ENCODE results near the gene APOBEC3F.
"Not testable (repeated sequence)": the region's sequence is repeated elsewhere in the genome, so short reads cannot be mapped to it uniquely, and the experiment has no call there.

The APOBEC3F gene

GRCh38 chr22:39027717-39028116 is 12.9 kb upstream of the APOBEC3F start:
- DNase-seq (ENCODE audit: low read depth) = no peak

DNA sequence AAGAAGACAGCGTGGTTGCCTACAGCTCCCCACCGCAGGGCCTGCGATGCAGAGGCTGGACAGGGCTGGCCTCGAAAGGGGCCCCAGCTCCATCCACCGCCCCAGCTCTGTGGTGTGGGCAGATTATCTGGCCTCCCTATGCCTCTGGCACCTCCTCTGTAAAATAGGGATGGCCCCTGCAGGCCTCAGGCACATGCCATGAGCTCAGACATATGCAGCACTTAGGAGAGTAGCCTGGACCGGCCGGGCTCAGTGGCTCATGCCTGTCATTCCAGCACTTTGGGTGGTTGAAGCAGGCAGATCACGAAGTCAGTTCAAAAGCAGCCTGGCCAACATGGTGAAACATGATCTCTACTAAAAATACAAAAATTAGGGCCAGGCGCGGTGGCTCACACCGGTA is 12.4 kb upstream of the APOBEC3F start:
- peak; percentile 28 for DNase-seq (ENCODE audit: low read depth)

DNA sequence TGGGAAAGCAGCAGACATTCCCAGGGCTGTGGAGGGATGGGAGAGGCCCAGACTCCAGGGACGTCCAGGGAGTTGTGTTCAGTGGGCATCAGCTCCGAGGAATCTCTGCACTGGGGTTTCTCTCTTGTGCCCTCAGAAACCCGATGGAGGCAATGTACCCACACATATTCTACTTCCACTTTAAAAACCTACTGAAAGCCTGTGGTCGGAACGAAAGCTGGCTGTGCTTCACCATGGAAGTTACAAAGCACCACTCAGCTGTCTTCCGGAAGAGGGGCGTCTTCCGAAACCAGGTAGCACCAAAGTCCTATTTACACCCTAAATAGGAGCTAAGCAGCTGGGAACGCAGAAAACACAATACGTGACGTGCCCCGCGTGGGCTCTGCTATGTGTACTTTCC is 11.4 kb upstream of the APOBEC3F start:
- DNase-seq (ENCODE audit: low read depth) = no peak

GRCh38 chr22:39030705-39031104 is 10.0 kb upstream of the APOBEC3F start:
- no peak for DNase-seq (ENCODE audit: low read depth)

DNA sequence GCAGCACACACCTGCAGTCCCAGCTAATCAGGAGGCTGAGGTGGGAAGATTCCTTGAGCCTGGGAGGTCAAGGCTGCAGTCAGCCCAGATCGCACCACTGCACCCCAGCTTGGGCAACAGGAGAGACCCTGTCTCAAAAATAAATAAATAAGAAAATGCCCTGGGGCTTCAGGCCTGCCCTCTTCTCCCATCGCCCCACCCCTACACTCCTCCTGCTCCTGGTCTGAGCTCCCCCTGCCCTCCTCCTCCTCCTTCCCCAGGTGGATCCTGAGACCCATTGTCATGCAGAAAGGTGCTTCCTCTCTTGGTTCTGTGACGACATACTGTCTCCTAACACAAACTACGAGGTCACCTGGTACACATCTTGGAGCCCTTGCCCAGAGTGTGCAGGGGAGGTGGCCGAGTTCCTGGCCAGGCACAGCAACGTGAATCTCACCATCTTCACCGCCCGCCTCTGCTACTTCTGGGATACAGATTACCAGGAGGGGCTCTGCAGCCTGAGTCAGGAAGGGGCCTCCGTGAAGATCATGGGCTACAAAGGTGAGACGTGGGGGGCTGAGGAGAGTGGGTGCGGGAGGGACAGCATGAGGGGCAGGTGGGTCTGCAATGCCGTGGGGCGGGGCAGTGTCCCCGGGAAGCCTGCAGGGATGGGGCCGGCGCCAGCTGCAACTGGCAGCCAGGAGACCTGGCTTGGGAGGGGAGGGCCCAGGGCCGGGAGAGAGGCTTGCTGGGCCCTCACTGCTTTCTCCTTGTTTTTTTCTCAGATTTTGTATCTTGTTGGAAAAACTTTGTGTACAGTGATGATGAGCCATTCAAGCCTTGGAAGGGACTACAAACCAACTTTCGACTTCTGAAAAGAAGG is 9.0 kb upstream of the APOBEC3F start:
- not testable (repeated sequence) for DNase-seq (ENCODE audit: low read depth)

GRCh38 chr22:39037071-39037470 is 3.6 kb upstream of the APOBEC3F start:
- not testable (repeated sequence) for DNase-seq (ENCODE audit: low read depth)

DNA sequence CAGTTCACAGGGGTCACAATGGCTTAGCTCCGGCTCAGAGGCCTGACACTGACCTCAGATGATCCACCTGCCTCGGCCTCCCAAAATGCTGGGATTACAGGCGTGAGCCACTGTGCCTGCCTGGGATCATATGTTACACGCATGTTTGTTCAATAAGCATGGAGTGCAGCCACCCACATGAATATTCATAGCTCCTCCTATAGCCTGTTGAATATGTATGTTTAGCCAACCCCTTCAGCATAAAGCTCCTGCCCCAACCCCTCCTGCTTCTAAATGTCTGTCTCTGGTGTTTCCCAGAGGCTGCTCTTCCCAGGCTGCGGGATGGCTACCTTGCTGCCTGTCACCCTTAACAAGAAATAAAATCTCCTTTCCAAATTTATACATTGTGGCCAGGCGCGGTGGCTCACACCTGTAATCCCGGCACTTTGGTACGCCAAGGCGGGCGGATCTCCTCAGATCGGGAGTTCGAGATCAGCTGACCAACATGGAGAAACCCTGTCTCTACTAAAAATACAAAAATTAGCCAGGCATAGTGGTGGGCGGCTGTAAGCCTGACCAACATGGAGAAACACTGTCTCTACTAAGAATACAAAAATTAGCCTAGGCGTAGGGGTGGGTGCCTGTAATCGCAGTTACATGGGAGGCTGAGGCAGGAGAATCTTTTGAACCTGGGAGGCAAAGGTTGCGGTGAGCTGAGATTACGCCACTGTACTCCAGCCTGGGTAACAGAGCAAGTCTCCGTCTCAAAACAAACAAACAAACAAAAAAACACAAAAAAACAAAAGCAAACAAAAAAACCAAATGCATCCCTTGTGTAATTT is 1.1 kb upstream of the APOBEC3F start:
- no peak for DNase-seq (ENCODE audit: low read depth)

DNA sequence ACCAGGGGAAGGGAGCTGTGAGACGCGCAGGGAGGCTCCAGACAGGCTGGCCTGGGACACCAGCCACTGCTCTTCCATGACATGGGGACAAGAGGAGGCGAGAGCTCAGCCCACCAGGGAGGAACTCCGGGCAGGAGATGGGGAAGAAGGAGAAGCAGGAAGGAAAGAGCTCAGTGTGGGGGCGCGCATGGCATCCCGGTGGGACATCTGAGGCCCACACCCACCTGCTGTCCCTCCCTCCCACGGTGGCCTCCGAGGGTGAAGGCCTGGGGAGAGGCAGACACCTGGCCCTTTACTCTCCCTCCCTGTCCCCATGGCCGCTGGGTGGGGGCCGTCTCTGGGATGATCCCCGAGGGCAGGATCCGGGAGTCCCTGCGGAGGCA is 518 bp upstream of the APOBEC3F start:
- not testable (repeated sequence) for DNase-seq (ENCODE audit: low read depth)

- DNase-seq (ENCODE audit: low read depth) = no peak
These were observed 1.2 kb downstream of the APOBEC3F start for GRCh38 chr22:39041908-39042307.

DNA sequence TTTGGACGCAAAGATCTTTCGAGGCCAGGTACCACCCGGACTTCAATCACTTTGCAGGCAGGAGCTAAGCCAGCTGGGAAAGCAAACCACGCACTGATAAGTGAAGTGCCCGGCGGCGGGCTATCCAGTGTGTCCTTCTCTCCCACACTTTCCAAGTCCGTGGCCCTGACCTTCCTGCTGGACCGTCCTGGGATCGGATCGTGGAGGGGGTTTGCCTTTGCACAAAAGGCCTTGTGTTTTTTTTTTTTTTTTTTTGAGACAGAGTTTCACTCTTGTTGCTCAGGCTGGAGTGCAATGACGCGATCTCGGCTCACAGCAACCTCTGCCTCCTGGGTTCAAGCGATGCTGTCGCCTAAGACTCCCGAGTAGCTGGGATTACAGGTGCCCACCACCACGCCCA is 2.4 kb downstream of the APOBEC3F start:
- not testable (repeated sequence) for DNase-seq (ENCODE audit: low read depth)

DNA sequence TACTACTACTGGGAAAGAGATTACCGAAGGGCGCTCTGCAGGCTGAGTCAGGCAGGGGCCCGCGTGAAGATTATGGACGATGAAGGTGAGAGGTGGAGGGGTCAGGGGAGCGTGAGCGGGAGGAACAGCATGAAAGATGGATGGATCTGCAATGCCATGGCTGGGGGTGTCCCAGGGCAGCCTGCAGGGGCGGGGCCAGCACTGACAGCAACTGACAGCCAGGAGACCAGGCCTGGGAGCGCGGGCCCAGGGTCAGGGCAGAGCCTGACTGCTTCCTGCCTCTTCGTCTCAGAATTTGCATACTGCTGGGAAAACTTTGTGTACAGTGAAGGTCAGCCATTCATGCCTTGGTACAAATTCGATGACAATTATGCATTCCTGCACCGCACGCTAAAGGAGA is 4.5 kb downstream of the APOBEC3F start:
- DNase-seq (ENCODE audit: low read depth) = not testable (repeated sequence)

GRCh38 chr22:39049486-39049885 is 8.8 kb downstream of the APOBEC3F start:
- not testable (repeated sequence) for DNase-seq (ENCODE audit: low read depth)

- not testable (repeated sequence) for DNase-seq (ENCODE audit: low read depth)
These were observed 11.3 kb downstream of the APOBEC3F start for GRCh38 chr22:39051844-39052495.

- DNase-seq (ENCODE audit: low read depth) = no peak
These were observed 15.0 kb downstream of the APOBEC3F start for GRCh38 chr22:39055658-39056057.

DNA sequence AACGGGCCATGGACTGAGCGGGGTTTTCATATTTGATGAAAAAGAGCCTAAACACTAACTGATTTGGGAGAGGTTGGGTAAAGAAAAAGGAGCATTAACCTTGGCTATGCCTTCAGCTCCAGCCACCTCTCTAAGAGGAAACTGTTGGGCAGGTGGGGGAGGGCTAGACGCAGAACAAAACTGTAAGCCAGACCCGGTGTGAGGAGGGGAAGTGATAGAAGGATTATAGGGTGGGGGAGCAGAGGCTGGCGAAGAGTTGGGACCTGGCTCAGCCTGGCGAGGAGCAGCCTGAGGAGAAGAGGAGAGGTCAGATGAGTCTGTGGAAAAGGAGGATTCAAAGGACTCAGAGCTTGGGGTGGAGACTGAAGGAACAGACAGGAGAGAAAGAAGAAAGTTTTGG is 20.6 kb downstream of the APOBEC3F start:
- not testable (repeated sequence) for DNase-seq (ENCODE audit: low read depth)

GRCh38 chr22:39061951-39062350 is 21.3 kb downstream of the APOBEC3F start:
- DNase-seq (ENCODE audit: low read depth) = peak; percentile 36

DNA sequence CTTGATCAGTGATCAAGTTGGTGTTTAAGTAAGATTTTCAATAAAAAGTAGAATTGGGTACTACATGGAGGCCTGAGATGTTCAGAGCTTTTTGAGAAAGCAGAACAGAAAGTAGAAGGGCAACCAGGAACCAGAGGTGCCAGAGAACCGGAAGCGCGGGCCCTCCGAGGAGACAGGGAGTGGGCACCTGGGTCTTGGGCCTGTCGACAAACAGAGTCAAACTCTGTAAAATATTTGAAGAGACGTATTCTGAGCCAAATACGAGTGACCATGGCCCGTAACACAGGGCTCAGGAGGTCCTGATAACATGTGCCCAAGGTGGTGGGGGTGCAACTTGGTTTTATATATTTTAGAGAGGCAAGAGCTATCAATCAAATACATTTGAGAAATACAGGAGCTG is 23.2 kb downstream of the APOBEC3F start:
- not testable (repeated sequence) for DNase-seq (ENCODE audit: low read depth)

GRCh38 chr22:39066442-39067276 is 26.0 kb downstream of the APOBEC3F start:
- DNase-seq (ENCODE audit: low read depth) = not testable (repeated sequence)

- no peak for DNase-seq (ENCODE audit: low read depth)
These were observed 27.5 kb downstream of the APOBEC3F start for GRCh38 chr22:39068033-39068785.

DNA sequence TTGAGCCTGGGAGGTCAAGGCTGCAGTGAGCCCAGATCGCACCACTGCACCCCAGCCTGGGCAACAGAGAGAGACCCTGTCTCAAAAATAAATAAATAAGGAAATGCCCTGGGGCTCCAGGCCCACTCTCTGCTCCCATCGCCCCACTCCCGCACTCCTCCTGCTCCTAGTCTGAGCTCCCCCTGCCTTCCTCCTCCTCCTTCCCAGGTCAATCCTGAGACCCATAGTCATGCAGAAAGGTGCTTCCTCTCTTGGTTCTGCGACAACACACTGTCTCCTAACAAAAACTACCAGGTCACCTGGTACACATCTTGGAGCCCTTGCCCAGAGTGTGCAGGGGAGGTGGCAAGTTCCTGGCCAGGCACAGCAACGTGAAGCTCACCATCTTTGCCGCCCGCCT is 29.5 kb downstream of the APOBEC3F start:
- no peak for DNase-seq (ENCODE audit: low read depth)

DNA sequence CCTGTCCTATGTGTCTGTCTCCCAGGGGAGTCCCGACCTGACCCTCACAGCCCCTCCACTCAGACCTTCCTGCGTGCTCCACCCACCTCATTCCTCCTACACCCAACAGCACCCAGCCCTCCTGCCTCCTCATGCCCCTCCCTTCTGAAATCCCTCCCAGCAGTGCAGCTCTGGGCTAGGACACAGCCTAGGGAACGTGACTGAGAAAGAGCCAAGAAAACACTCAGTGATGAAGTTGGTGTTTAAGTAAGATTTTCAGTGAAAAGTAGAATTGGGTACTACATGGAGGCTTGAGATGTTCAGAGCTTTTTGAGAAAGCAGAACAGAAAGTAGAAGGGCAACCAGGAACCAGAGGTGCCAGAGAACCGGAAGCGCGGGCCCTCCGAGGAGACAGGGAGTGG is 31.9 kb downstream of the APOBEC3F start:
- DNase-seq (ENCODE audit: low read depth) = not testable (repeated sequence)
